Left kidney (tissue), 8 donors: ENCODE results near the gene KLF5. TPM values are rescaled to one million over a fixed set of nuclear protein-coding genes. Genes with fewer than 3 reads are reported as not detected.
A peak's percentile ranks its signal among the peaks of the same experiment; 100 is the strongest.
"Not testable (repeated sequence)": the region's sequence is repeated elsewhere in the genome, so short reads cannot be mapped to it uniquely, and the experiment has no call there.

Source experiments
- DNase-seq: peaks from one replicate; pipeline ENCODE4 v3.0.0-alpha.2; 2013
- long read RNA-seq, 8 donors: transcript quantifications; one replicate each; lab custom pipeline, GENCODE V29; 2026
- polyA plus RNA-seq: library from polyadenylated mRNA; unstranded; fragments of 120-200 nt; gene quantifications from one replicate; pipeline ENCODE4 v1.2.1, GENCODE V29; 2013; ENCODE audit not compliant: insufficient read length

KLF5 gene
- 30.2 TPM for polyA plus RNA-seq
- long read RNA-seq, donor 1, transcript KLF5-201 (4 exons, 3,566 nt): major isoform, 6 of 27 reads
- long read RNA-seq, donor 1, partial matches to known transcripts: 21 of 27 reads
- long read RNA-seq, donor 1, other reads (novel, unspliced or antisense): 0 of 27 reads
- long read RNA-seq, donor 2, transcript KLF5-201 (4 exons, 3,566 nt): major isoform, 5 of 5 reads
- long read RNA-seq, donor 2, partial matches to known transcripts: 0 of 5 reads
- long read RNA-seq, donor 2, other reads (novel, unspliced or antisense): 0 of 5 reads
- long read RNA-seq, donor 3, partial matches to known transcripts: 6 of 9 reads
- long read RNA-seq, donor 3, other reads (novel, unspliced or antisense): 0 of 9 reads
- long read RNA-seq, donor 4: 0 reads
- long read RNA-seq, donor 5, transcript KLF5-201 (4 exons, 3,566 nt): major isoform, 6 of 23 reads
- long read RNA-seq, donor 5, partial matches to known transcripts: 17 of 23 reads
- long read RNA-seq, donor 5, other reads (novel, unspliced or antisense): 0 of 23 reads
- long read RNA-seq, donor 6, partial matches to known transcripts: 9 of 11 reads
- long read RNA-seq, donor 6, other reads (novel, unspliced or antisense): 0 of 11 reads
- long read RNA-seq, donor 7, transcript KLF5-201 (4 exons, 3,566 nt): major isoform, 5 of 14 reads
- long read RNA-seq, donor 7, partial matches to known transcripts: 9 of 14 reads
- long read RNA-seq, donor 7, other reads (novel, unspliced or antisense): 0 of 14 reads
- long read RNA-seq, donor 8, partial matches to known transcripts: 0 of 2 reads
- long read RNA-seq, donor 8, other reads (novel, unspliced or antisense): 0 of 2 reads

DNA sequence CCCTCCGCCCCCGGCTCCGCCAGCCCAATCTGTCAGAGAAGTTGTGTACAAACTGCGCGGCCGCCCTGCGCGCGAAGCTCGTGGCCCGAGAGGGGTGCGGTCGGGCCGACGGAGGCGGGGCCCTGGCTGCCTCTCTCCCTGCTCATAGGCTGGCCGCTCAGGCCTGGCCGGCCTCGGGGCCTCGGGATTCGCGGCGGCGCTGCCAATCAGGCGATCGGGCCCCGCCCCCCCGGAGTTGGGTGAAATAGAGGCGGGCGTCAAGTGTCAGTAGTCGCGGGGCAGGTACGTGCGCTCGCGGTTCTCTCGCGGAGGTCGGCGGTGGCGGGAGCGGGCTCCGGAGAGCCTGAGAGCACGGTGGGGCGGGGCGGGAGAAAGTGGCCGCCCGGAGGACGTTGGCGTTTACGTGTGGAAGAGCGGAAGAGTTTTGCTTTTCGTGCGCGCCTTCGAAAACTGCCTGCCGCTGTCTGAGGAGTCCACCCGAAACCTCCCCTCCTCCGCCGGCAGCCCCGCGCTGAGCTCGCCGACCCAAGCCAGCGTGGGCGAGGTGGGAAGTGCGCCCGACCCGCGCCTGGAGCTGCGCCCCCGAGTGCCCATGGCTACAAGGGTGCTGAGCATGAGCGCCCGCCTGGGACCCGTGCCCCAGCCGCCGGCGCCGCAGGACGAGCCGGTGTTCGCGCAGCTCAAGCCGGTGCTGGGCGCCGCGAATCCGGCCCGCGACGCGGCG lies at the start of gene KLF5:
TSS of gene KLF5 (plus strand) at position 270 of the 724 bp plus-strand sequence. CDS start at position 593, 323 bp downstream.
- peak; percentile 92 for DNase-seq

DNA sequence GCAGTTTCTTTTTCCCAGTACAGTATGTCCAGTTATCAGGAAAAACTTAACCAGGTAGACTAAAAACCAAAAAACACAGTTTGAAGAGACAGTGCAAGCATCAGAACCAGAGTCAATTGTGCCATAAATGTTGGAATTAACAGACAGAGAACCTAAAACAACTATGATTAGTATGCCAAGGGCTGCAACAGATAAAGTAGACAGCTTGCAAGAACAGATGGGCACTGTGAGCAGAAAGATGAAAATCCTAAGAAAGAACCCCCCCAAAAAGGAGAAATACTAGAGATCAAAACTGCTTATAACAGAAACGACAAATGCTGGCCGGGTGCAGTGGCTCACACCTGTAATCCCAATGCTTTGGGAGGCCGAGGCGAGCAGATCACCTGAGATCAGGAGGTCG lies 47.1 kb upstream of the KLF5 start:
- no peak for DNase-seq

DNA sequence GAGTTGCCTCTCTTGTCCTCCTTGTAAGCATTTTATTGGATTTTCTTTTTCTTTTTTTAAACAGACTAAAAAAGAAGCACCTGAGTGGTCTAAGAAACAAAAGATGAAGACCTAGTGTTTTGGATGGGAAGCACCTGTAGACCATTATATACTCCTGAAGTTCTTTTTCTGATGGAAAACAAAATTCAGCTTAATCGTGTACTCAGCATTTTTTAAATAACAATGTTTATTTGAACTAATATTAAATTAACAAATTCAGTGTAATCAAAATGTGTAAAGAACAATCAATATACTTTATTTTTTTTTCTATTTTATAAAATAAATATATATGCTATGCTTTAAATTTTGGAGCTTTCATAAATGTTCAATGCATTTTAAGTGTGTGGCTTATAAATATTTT lies 43.0 kb upstream of the KLF5 start:
- DNase-seq: no peak

DNA sequence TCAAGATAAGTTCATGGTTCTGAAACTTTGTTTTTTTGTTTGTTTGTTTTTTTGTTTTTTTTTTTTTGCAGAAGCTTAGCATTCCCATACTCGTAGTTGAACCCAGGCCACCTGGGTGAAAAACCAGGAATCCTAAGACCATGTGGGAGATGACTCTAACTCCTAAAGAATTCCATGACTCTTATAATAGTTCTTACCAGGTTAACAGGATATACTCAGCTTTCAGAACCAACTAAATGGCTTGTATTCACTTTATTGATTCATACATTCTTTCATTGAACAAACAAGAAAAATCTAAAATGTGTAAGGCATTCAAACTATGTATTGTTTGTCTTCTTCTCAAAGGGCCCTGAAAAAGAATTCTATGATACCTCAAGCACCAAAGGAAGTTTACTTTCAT lies 40.5 kb upstream of the KLF5 start:
- no peak for DNase-seq

DNA sequence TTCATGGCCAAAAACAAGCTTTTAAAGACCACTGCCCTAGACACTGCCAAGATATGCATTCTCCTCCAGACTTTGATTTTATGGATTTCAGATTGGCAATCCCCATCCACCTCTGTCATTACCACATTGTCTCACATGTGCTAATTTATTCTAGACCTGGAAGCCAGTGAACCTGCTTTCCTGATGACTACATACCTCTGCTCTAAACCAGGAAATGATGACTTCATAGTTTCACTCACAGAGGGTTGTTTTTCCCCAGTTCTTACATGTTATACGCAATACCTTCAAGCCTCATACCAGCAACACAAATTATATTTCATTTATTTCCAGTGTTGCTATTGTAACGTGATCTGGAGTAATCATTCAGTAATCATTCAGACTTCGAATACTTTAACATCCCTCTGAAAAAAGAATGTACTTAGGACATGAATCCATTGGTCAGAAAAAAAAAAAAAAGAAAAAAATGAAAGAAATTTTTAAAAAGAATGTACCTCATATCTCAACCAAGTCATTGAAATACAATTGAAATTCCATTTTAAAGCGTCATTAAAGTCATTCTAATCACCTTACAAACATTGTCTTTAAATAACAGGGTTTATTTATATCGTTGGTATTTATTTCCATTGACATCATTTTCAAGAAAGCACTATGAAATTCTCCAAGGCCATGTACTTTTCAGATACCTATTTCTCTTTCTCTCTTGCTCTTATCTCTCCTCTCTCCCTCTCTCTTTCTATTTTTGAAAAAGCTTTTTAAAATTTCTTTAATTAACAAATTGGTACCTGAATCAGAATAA lies 33.4 kb upstream of the KLF5 start:
- no peak for DNase-seq

DNA sequence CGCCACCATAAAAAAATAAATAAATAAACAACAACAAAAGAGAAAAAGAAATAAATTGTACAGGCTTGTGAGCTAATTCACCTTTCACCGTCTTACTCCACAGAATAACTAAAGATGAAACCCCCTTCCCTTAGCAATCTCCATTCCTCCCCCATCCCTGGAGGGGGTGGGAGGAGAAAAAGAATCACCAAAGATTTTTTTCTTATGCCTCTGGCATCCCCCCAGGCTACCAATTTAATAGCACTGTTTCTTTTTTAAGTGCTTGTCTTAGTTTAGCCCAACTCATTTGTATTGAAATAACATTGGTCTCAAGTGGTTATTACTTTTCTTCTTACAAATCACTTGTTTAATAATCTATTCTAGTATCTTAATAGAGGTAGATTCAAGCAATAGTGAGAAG lies 23.9 kb upstream of the KLF5 start:
- DNase-seq: no peak

DNA sequence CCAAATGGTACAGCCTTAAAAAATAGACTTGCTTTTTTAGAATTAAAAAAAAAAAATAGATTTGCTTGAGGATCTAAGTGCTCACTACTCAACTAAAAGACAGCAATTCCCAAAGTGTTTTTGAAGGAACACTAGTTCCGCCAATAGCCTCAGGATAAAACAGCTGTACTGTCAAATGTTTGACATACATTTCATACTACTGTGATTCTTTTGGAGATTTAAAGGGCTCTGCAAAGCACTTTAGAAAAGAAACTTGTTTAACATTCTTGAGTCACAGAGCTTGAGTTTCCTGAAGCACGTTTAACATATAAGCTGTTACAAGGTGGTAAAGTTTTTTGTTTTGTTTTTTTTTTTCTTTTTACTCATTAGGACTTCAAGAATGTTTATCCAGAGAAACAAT lies 23.1 kb upstream of the KLF5 start:
- no peak for DNase-seq

DNA sequence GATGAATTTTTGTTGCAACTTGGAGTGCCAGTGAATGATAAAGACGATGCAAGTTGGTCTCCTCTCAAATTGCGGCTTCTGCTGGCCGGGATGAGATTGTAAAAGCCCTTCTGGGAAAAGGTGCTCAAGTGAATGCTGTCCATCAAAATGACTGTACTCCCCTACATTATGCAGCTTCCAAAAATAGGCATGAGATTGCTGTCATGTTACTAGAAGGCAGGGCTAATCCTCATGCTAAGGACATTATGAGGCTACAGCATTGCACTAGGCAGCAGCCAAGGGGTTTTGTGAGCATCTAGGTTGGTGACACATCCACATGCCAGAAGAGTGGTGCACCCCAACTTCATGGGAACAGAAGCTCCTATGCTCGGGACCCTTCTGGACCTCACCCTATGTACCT lies 22.2 kb upstream of the KLF5 start:
- DNase-seq: no peak

DNA sequence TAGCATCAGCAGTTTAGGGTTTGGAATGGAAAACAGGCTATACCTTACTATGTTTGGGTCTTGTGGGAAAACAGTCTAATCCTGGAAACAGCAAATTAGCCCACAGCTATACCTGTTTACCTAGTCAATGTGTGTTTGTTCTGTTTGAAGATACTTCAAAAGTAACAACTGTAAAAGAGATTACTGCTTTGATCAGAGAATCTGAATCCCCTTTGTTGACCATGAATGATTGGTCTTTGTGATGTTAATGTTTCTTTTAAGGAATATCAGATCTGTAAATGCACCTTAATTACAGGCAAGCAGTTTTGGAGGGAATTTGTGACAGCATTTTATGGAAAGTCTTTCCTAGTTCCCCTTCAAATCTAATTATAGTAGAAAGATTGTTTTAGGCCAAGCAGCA lies 20.7 kb upstream of the KLF5 start:
- DNase-seq: no peak

DNA sequence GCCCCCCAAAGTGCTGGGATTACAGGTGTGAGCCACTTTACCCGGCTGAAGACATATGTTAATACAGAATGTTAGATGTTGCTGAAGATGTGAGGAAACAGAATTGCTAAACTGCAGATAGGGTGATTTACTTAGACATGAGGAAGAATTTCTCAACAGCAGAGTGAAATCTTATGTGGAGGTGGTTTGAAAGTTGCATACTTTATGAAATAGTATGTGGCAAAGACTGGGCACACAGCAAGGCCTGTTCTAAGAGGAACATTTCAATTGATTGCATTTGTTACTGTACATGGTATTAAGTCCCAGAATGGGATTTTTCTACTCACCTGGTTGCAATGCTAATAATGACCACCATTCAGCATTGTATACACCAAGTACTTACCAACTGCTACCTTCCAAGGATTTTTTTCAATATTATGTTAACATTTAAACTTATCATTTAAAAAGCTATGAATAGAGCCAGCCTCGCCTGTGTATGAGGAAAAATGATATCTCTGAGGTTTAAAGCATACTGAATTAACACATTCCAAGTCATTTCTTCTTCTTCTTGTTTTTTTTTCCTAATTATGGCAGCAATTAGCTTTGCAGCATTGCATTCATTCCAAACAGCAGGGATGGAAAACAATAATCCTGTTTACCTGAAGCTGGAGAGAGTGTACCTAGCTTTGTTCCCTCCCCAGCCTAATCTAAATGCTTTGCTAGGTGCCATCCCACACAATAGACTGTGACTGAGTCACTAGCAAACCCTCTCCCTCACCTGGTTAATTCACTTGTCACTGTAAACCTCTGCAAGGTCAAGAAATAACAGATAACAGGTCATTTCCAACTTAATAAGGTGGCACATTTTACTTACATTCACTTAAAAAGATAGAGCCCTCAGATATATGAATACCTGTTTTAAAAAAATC lies 19.4 kb upstream of the KLF5 start:
- DNase-seq: no peak

DNA sequence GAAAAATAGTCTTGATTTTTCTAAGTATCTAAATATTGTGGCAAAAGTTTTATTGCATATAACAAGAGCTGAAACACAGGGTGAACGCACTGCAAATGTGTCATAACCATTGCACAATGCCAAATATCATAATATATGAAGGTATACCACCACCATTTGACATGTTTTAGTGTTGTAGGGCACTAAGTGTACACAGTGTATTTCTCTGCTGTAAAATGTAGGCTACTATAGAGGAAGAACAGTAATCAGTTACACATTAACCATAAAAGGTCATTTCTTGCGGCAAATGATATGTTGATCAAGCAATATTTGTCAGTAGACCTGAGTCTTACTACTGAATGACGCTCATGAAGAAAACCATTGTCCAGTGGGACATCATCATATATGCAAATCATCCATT lies 18.3 kb upstream of the KLF5 start:
- DNase-seq: no peak

DNA sequence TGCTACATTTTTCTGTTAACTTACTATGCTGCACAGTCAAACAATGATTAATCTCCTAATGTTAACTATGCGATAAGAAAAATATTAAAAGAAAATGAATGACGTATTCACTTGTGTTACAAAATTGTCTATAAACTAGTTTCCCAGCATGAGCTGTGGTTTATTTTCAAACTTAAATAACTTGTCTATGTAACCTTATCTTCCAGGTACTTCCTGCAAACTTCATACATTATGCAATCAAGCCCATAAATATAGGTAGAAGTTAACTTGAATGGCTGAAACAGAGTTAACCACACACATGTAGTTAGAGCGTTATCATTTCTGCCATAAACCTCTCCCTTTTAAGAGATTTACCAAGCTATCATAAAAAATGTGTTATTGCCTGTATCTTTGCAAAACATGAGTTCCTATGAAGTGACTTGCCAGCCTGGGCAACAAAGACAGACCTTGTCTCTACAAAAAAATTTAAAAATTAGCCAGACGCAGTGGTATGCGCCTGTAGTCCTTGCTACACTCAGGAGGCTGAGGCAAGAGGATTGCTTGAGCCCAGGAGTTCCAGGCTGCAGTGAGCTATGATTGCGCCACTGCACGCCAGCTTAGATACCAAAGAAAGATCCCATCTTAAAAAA lies 17.7 kb upstream of the KLF5 start:
- DNase-seq: no peak

DNA sequence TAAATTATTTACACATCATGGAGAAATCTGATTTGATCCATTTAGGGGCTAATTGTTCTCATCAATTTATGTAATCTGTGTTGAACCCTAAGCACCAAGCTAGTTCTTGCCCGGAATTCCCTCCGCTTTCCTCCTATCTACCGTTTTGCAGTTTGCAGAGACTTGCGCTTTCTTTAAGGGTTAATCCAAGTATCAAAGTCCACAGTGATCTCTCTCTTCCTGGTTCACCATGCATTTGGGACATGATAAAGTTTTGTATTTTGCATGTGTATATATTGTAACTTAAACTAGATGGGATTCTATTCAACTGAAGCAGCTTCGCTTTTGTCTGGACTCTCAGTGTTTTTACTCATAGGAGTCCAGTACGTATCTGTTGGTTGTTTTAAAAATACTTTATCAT lies 13.8 kb upstream of the KLF5 start:
- no peak for DNase-seq

DNA sequence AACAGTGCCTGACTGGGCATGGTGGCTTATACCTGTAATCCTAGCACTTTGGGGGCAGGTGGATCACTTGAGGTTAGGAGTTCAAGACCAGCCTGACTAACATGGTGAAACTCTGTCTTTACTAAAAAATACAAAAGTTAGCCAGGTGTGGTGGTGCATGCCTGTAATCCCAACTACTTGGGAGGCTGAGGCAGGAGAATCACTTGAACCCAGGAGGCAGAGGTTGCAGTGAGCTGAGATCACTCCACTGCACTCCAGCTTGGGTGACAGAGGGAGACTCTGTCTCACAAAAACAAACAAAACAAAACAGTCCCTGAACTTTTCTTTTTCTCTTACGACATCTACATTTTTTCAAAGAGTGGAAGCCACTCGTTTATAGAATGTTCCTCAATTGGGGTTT lies 10.2 kb upstream of the KLF5 start:
- not testable (repeated sequence) for DNase-seq

DNA sequence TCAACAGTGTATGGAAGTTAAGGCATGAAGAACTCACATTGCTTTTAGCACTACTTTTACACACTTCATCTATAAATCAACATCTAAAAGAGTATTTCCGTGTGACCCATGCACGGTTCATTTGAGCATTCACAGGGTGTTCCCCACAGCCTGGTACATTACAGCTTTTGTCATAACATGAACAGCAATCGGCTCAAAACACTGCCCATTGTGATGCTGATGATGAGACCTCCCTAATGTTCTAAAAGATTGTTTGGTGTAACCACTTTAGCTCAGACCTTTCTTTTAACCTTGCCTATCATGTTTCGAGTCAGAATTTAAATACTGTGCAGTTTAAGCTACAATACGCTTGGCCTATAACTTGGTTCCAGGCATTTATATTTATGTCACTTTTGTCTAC lies 4.1 kb upstream of the KLF5 start:
- DNase-seq: no peak

DNA sequence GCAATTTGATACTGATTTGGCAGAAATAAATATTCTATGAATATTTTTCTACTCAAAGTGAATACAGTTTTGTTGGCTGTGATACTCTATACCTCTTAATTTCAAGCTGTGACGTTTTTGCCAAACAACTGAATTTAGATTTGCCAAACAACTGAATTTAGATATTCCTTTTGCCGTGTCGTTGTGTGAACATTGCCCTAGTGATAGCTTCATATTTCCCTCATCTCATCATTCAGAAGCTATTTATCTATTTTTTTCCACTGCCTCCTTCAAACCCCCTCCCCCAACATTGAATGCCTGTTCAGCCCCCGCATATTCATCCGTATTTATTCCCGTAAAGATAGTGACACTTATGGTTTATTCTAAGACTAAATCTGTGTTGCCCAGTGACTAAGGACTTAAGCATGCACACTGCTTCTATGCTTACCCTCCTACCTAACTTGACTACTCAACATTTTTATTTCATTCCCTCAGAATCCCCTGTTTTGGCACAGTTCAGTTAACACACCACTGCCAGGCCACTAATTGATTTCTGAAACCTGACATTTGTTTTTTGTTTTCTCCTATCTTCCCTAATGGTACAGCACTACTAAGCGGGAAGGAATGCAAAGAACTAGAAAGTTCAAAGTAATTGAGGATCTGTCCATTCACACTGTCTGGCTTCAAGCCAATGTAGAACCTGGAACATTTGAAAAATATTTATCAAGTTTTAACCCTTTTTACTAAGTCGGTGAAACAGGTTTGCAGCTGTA lies 2.8 kb upstream of the KLF5 start:
- no peak for DNase-seq

DNA sequence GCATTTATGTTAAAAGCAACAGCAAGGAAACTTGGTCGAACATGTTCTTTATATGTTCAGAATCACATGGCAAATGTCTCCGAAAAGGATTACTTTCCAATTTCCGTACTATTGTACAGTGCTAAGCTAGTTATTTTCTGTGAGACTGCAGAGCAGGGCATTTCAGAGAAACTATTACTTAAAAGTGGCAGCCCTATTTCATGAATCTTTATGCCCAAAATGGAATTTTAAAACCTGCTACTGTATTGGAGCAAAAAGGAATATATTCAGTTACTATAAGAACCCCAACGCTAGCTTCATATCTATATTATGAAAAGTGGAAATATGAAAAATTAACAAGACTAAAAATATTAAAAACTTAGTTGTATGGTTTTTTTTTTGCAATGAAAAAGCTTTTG lies 2.2 kb upstream of the KLF5 start:
- no peak for DNase-seq

DNA sequence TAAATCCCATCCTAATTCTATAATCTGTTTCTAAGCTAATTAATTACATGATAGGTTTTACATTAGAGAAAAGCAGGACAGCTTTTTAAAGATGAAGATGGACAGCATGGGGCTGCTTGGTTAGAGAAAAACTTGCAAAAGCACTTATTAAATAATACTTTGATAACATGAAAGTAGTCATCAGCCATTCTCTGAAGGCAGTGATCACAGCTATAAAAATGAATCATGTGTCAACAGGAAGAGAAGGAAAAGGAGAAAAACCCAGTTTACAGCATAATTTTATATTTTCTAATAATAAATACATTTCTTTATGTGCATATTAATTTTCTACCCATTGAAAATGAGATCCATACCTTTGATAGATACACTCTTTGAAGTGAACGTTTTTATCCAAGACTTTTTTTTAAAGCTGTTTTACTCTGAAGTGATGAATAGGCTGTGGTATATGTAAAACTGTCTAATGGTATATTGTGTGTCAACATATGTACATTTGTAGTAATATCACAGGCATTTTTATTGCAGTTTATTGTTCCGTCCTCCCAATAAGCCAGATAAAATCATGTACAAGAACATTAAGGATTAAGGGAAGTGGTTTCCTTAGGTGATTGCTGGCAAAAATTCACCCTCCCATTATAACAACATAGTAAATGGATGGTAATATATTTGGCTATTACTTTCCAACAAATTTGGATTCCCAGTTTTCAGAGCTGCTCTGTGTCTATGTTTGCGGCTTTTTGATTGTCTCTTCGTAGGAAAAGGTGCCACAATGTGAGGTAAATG lies 1.3 kb upstream of the KLF5 start:
- DNase-seq: no peak

DNA sequence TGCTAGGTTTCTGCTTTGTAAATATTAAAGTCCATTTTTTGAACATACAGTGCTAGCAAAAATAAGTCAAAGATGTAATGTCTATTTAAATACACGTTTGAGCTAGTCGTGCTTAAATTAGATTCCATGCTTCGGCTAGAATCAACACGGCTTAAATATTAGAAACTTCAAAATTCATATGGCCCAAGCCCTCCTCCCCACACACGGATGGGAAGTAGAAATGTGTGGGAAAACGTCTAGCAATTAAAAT lies 816 bp upstream of the KLF5 start:
- no peak for DNase-seq
